Activated CD4-positive, alpha-beta T cell treated with anti-CD3 and anti-CD28 coated beads for 4 hours (primary cell): Measurements from ENCODE around the gene CACNA1I.

ENCODE experiments used
- DNase-seq, 2 donors: peaks; one replicate each; pipeline ENCODE4 v3.0.0-alpha.2; 2020

Gene CACNA1I

DNA sequence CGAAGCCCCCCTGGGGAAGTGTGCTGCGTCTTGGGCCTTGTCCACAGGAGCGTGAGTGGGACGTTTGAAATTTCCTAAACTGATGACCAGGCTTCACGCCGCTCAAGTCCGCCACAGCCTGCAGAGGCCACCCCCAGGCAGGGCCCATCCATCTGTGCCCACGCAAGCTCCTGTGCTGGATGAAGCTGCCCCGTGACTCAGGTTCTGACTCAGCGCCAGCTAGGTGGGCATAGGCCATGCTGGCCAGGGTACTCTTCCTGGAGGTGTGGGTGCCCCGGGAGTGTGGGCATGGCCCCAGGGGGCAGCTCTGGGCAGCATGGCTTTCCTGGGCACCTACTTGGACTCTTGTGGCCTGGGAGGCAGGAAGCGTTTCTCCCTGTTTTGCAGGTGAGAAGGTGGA is 134.8 kb downstream of the CACNA1I start:
- DNase-seq, result no peak

GRCh38 chr22:39706376-39707140 is 136.0 kb downstream of the CACNA1I start:
- DNase-seq, result no peak

DNA sequence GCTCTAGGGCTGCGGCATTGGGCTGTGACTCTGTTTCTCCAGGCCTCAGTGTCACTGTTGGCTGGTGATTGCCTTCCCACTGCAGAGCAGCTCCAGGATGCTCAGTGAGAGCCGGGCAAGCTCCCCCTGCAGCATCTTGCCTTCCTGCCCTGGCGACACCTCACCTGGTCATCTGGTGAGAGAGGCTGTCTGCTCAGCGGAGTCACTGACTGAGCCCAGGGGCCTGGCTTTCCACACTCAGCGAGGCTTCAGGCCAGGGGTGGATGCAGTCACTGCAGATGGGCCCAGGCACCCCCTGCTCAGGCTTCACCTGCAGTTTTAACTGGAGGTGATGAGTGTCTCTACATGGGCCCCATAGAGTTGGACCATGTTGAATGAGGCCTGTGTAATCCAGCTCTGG is 136.8 kb downstream of the CACNA1I start:
- DNase-seq, result no peak

DNA sequence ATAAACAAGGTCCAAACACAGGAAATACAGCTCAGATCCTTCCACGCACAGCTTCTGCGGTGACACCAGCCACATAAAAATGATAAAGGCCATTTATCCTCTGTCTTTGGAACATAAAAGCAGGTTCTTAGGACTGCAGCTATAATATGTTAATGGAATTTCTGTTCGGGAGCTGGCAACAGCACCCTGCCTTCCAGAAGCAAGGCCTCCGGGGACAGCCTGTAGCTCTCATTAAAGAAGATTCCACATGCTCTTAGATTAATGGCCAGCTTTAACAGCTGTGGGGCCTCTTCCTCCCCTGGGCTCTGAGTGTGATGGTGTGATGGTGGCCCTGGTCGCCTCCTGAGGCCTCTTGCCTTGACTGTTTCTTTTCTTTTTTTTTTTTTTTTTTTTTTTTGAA is 137.3 kb downstream of the CACNA1I start:
- DNase-seq, result no peak

- no peak for DNase-seq
Observed at GRCh38 chr22:39710380-39711150, 140.0 kb downstream of the CACNA1I start.

DNA sequence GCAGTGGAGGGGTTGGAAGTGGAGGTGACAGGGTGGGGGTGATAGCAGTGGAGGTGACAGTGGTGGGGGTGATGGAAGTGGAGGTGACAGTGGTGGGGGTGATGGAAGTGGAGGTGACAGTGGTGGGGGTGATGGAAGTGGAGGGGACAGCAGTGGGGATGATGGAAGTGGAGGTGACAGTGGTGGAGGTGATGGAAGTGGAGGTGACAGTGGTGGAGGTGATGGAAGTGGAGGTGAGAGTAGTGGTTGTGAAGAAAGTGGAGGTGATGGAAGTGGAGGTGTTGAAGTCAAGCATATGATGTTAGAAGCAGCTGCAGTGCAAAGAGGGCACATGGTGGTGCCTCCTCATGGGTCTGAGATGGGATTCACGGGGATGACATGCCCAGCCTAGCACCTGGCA is 141.5 kb downstream of the CACNA1I start:
- no peak for DNase-seq

DNA sequence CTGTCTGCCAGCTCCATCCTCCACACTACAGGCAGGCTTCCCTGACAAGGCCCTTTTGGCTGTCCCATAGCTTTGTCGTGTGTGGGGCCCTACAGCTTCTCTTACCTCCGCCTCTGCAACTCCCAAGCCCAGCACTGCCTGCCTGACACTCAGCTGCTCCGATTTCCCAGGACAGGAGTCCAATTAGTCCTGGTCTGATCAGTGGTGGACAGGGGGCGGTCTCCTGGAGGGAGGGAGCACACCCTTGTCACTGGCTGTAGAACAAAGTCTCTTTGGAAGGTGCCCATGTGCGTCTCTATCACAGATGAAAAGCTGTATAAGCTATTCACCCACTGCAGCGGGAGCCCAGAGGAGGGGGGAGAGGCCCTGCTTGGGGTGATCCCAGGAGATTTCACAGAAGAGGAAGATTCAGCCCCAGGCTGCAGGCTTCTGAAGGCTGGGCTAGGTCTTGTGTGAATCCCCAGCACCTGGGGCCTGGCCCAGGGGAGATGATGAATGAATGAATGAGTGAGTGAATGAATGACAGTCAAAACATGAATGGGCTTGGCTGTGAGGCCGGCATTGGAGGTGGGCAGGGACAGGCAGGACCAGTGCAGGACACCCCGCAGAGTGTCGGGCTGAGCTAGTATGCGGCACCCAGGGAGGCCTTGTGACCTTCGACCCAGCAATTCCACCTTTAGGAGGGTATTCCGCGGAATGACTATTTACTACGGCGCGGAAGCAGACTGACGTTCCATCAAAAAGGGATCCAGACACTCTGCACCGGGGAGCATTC is 142.4 kb downstream of the CACNA1I start:
- DNase-seq, result no peak

DNA sequence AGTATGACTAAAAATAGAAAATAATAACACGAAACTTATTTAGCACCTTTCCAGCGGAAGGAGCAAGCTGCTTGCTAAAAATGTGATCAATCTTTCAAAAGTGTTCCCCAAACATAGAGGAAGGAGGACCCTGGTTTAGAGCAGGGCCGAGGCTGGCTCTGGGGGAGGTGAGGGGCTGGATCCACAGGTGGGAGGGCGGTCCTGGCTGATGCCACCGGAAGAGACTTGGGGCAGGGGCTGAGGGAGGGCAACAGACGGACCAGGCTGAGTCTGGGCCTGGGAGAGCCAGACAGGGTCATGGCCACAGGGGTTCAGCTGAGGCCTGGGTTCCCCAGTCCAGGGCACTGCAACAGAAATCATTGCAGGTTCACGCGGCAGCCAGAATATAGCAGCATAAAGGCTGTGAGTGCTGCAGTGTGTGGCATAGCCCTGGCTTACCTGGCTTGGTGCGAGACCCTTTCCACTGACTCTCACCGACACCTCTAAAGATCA is 143.3 kb downstream of the CACNA1I start:
- no peak for DNase-seq

DNA sequence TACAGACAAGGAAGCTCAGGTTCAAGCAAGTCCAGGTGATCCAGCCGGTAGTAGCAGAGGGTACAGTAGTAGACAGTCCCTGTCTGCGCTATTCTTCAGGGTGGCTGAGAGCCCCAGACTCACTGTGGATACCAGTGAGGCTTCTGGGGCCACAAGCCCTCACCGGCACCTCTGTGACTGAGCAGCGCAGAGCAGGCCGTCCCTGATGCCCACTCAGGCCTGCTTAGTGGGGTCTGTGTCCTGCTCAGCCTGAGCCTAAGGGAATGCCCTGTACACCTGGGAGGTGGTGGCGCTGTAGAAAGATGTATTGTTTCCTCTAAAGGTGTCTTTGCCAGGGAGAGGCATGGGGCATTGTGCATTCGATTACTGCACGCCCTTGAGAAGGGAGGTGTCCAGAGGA is 143.8 kb downstream of the CACNA1I start:
- no peak for DNase-seq

GRCh38 chr22:39715778-39716495 is 145.4 kb downstream of the CACNA1I start:
- DNase-seq, result no peak

DNA sequence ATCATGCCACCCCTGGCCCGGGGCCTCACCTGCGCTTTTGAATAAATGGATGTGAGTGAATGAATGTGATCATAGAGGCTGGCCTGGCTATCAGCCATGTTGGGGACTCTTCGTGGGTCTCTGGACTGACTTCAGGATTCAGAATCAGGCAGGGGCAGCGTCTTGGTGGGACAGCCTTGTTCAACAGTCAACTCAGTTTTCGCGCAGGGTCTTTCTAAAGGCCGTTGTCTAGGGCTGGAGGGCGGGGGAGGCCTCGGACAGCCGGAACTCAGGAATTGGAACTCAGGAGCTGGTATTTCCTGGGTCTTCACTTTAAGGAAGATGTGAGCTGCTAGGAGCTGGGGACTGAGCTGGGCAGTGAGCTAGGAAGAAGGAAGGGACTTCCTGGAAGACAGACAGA is 146.0 kb downstream of the CACNA1I start:
- DNase-seq, result no peak

DNA sequence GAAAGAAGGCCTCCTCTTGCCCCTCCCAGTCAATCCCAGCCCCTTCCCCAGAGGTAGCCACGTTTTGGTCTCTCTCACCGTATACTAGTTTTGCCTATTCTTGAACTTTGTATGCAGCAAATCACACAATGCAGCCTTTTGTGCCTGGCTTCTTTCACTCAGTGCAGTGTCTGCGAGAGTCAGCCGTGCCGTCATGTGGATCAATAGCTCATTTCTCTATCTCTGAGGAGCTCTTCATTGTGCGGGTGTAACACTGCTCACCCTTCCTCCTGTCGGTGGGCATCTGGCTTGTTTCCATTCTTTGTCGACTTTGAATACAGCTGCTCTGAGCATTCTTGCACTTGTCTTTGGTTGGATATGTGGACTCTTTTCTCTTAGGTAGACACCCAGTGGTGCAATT is 146.5 kb downstream of the CACNA1I start:
- DNase-seq, result no peak

- DNase-seq, result no peak
Observed at GRCh38 chr22:39718206-39718605, 147.7 kb downstream of the CACNA1I start.

DNA sequence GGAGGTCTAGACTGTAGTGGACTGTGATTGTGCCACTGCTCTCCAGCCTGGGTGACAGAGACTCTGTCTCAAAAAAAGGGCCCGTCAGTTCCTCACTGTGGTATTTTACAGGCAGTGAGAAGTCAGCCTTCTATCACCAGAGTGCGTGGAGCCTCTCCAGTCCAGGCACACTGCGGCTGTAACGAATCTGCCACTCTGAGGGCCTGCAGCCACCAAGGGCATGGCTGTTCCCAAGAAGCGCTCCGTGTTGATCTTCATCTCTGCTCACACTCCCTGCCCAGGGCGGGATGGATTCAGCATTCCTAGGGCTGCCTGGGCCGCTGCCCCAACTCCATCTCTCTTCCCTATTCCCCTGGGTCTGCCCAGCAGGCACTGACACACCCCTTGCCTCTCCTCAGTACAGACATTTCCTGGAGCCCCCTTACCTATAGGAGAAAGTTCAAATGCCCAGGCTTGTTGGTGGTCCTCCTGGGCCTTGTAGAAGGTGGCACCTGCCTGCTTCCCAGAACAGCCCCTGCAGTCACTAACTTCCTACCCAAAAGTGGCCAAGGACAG is 148.4 kb downstream of the CACNA1I start:
- no peak for DNase-seq

GRCh38 chr22:39719559-39720450 is 149.3 kb downstream of the CACNA1I start:
- DNase-seq, result no peak

DNA sequence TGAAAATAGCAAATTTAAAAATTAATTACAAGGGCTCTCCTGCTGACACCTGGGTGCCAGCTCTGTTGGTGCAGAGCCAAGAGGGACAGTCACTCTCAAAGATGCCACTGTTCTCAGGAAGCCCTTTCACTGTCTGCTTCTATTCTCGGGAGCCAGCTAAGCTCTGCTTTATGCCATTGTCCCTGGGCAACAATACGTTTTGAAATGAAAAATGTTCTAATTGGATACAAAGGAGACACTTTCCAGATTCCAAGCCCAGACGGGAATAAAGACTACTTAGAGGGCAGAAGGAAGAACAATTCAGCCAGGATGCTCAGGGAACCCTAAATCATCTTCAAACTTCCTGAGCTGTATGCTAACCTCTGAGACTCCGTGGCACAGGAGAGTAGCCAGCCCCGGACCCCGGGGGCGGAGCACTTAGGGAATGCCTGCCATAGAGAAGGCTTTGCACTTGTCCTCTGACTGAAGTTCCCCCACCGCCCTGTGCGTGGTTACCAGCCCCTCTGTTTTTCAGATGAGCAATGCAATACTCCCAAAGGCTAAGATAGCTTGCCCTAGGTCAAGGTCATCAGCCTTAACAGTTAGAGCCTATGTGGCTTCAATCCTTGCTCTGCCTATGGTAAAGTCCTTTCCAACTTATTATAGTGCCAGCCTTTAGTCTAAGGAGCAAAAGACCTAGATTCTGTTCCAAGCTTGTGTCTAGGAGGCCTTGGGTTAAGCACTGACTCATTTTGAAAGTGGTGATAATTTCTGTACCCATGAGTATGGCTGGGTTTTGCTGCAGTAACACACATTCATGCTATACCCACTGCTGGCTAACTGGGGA is 150.9 kb downstream of the CACNA1I start:
- no peak for DNase-seq

- no peak for DNase-seq
Observed at GRCh38 chr22:39722032-39722325, 151.4 kb downstream of the CACNA1I start.

DNA sequence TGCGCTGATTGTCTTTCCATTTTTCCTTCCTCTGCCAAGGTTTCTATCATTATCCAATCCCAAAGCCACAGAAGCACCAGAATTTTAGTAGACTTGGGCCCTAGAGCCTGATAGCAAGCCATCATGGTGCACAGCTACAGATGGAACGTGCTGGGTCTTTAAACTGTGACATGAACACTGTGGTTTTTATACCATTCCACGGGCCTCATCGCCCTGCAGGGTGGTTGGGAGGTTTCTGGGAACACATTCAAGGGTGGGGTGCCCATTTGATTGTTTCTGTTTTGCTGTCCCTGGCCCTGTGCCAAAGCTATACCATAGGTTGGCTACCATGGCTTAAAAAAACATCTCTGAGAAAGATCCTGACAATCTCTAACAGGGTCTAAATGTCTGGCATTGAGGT is 151.9 kb downstream of the CACNA1I start:
- DNase-seq, result no peak

GRCh38 chr22:39723463-39723862 is 152.9 kb downstream of the CACNA1I start:
- DNase-seq, result no peak

DNA sequence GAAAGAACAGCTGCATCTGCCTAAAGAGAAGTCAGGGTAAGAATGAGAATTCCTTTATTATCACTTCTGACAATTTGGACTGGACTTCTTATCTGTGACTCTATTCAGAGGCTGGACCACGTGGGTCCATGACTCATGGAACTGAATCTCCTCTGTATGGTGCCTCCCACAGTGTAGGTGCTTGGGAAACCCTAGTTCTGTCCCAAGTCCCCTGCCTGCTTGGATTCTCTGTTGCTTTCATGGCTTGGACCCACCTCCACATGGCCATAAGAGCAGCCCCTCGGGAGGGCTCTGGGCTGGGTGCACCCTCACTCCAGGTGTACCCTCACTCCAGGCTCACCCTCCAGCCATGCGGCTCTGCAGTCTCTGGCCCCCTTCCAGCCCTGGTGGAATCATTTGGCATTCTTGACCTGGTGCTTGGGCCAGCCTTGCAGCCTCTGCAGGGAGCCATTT is 153.4 kb downstream of the CACNA1I start:
- DNase-seq, result no peak

DNA sequence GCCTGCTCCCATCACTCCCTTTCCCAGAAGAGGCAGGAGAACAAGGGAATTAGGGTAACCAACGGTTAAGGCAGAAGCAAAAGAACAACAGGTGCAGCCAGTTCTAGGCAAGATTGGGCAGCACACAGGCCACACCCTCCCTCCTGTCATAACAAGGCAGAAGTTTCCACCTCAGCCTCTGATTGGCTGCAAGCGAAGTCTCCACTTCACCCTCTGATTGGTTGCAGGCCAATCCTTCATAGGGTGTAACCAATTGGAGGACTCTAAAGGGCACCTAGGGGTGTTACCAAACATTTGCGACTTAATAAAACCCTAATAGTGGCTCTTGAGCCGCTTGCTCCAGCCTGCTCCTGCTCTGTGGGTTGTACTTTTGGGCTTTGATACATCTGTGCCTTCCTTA is 153.8 kb downstream of the CACNA1I start:
- DNase-seq, result no peak
